DMS53 treated with DMSO at 0.1 percent for 48 hours (cell line): Measurements from ENCODE around the gene HCRTR2.
A peak's percentile ranks its signal among the peaks of the same experiment; 100 is the strongest.
"Not testable (repeated sequence)": the region's sequence is repeated elsewhere in the genome, so short reads cannot be mapped to it uniquely, and the experiment has no call there.

ENCODE experiments used
- DNase-seq: peaks from one replicate; lab custom pipeline; 2025; ENCODE audit not compliant: unreplicated experiment; lab: John Stamatoyannopoulos, UW

HCRTR2 gene

GRCh38 chr6:55212156-55212555 lies 37.8 kb downstream of the HCRTR2 start:
- DNase-seq: no peak

- no peak for DNase-seq
These were observed 46.6 kb downstream of the HCRTR2 start for GRCh38 chr6:55220961-55221360.

GRCh38 chr6:55227862-55228261 lies 53.5 kb downstream of the HCRTR2 start:
- no peak for DNase-seq

- no peak for DNase-seq
These were observed 64.8 kb downstream of the HCRTR2 start for GRCh38 chr6:55239099-55239498.

GRCh38 chr6:55240975-55241605 lies 66.8 kb downstream of the HCRTR2 start:
- DNase-seq: peak; percentile 56

- DNase-seq: peak; percentile 12
These were observed 76.1 kb downstream of the HCRTR2 start for GRCh38 chr6:55250400-55250799.

GRCh38 chr6:55255113-55255512 lies 80.8 kb downstream of the HCRTR2 start:
- DNase-seq: no peak

- DNase-seq: no peak
These were observed 85.9 kb downstream of the HCRTR2 start for GRCh38 chr6:55260181-55260580.

GRCh38 chr6:55265409-55266114 lies 91.2 kb downstream of the HCRTR2 start:
- no peak for DNase-seq

- DNase-seq: no peak
These were observed 92.6 kb downstream of the HCRTR2 start for GRCh38 chr6:55266896-55267295.

- DNase-seq: peak; percentile 66
These were observed 102.6 kb downstream of the HCRTR2 start for GRCh38 chr6:55276745-55277530.

- no peak for DNase-seq
These were observed 103.3 kb downstream of the HCRTR2 start for GRCh38 chr6:55277646-55278045.

- no peak for DNase-seq
These were observed 106.9 kb downstream of the HCRTR2 start for GRCh38 chr6:55281215-55281614.

GRCh38 chr6:55282115-55282514 lies 107.8 kb downstream of the HCRTR2 start:
- DNase-seq: no peak

- DNase-seq: no peak
These were observed 112.5 kb downstream of the HCRTR2 start for GRCh38 chr6:55286824-55287223.

GRCh38 chr6:55290736-55291135 lies 116.4 kb downstream of the HCRTR2 start:
- no peak for DNase-seq

- no peak for DNase-seq
These were observed 118.8 kb downstream of the HCRTR2 start for GRCh38 chr6:55293116-55293515.

- DNase-seq: not testable (repeated sequence)
These were observed 122.9 kb downstream of the HCRTR2 start for GRCh38 chr6:55297214-55297613.

- no peak for DNase-seq
These were observed 125.1 kb downstream of the HCRTR2 start for GRCh38 chr6:55299286-55299985.

GRCh38 chr6:55304747-55305146 lies 130.4 kb downstream of the HCRTR2 start:
- no peak for DNase-seq

GRCh38 chr6:55319961-55320695 lies 145.8 kb downstream of the HCRTR2 start:
- DNase-seq: no peak
